ENCODE results near the gene STXBP1.
A peak's percentile ranks its signal among the peaks of the same experiment; 100 is the strongest.
"Not testable (repeated sequence)": the region's sequence is repeated elsewhere in the genome, so short reads cannot be mapped to it uniquely, and the experiment has no call there.

STXBP1 gene

GRCh38 chr9:127578627-127578951 is 33.5 kb upstream of the STXBP1 start:
- DNase-seq (ENCODE audit: low spot score): no peak

DNA sequence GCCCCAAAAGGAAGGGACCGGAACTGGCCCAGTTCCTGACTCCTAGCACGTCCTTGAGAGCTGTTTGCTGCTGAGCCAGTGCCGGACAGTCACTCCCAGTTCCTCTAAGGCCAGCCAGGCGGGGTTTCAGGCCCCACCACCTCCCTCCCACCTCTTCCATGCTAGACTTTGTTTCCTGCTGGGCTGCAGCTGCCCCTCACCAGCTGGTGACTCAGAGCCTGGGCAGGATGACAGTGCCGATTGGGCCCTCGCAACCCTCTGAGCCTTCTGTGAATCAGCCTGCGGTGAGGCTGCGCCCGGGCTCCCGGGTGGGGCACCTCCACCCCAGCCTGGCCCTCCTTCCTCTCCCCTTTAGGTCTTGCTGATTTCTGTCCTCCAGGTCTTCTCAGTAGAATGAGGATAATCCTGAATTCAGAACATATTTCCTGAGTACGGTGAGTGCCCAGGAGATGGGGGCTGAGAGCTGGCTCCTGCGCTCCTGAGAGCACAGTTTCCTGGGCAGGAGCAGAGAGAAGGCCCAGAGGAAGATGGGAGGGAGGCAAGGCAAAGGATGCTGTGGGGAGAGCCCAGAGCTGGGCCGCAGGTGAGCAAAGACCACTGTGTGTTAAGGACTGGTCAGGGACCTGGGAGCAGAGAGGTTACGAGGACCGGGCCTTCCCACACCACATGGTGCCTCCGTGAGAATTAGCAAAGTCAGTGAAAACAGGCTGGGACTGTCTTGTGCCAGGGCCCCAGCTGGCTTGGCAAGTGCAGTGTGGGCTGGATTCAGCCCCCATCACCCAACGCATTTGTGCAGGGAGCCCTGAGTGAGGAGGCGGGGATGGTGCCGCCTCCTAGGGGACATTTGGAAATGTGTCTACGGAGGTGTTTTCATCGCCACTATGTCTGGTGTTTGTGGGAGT is 32.9 kb upstream of the STXBP1 start:
- peak; percentile 62 for DNase-seq (ENCODE audit: low spot score)

- no peak for DNase-seq (ENCODE audit: low spot score)
Observed at GRCh38 chr9:127580366-127580765, 31.7 kb upstream of the STXBP1 start.

DNA sequence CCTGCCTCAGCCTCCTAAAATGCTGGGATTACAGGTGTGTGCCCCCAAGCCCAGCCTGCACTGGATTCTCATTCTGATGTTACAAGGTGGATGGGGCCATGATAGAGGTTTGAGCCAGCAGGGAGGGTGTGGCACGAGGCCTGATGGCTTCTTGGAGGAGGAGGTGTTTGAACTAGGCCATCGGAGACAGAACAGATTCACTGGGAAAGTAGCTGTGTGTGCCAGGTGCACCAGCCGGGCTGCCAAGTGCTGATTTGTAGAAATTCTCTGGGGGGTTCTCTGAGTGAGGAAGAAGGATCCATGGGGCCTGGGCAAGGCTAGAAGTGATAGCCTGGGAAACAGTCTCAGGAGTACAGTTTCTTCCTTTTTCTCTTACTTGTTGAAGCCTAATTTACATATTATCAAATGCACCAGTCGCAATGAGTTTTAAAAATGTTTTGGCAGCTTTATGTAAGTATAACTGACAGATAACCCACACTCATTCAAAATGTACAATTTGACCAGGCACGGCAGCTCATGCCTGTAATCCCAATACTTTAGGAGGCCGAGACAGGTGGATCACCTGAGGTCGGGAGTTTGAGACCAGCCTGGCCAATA is 31.1 kb upstream of the STXBP1 start:
- no peak for DNase-seq (ENCODE audit: low spot score)

- DNase-seq (ENCODE audit: low spot score): not testable (repeated sequence)
Observed at GRCh38 chr9:127584474-127584805, 27.6 kb upstream of the STXBP1 start.

- DNase-seq (ENCODE audit: low spot score): no peak
Observed at GRCh38 chr9:127585161-127585819, 26.8 kb upstream of the STXBP1 start.

- DNase-seq (ENCODE audit: low spot score): no peak
Observed at GRCh38 chr9:127586096-127586495, 26.0 kb upstream of the STXBP1 start.

GRCh38 chr9:127586537-127586936 is 25.5 kb upstream of the STXBP1 start:
- DNase-seq (ENCODE audit: low spot score): peak; percentile 74

GRCh38 chr9:127587966-127588365 is 24.1 kb upstream of the STXBP1 start:
- no peak for DNase-seq (ENCODE audit: low spot score)

DNA sequence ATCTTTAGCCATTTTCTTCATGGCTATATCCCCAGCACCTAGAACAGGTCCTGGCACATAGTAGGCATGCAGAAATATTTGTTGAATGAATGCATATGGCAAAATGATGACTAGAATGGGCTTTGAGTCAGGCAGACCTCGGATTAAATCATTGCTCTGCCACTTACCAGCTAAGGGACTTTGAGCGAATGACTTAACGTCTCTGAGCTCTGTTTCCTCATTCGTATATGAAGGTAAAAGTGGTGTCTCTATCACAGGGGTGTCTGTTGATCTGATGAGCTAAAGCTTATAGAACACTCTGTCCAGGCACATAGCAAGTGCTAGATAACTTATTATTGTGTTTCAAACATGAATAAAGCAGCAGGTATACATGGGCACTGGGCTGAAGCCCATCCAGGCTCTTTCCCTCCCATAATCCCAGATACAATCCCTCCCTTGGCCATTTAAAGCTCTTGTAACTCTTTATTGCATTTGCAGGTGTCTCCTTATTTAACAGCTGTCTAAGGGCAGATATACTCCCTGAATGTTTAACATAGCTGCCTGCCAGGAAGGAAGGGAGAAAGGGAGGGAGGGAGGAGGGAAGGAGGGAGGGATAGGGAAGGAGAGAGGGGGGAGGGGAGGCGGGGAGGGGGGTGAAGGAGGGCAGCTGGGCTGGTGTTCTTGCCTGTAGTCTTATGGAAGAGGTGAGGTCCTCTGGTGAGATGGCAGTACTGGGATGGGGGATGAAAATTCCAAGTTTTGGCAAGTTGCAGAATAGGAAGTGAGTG is 23.2 kb upstream of the STXBP1 start:
- DNase-seq (ENCODE audit: low spot score): no peak

DNA sequence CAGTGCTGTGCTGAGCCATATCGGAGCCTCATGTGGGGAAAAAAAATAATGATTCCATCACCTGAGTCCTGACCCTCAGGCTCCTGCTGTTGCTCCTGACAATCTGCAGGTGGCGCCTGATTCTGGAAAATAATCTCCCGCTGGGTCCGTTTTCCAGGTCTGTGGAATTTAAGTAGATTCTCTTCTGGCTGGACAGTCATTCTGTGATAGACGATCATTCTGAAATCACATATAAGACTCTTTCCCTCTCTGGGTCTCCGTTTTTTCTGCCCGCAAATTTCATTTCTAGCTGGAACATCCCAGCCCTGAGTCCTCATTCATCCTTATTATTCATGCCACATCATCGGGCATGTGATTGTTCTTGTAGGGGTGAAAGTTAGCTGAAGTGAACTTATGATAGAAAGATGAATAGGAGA is 22.1 kb upstream of the STXBP1 start:
- DNase-seq (ENCODE audit: low spot score): no peak

- DNase-seq (ENCODE audit: low spot score): no peak
Observed at GRCh38 chr9:127595611-127596010, 16.5 kb upstream of the STXBP1 start.

DNA sequence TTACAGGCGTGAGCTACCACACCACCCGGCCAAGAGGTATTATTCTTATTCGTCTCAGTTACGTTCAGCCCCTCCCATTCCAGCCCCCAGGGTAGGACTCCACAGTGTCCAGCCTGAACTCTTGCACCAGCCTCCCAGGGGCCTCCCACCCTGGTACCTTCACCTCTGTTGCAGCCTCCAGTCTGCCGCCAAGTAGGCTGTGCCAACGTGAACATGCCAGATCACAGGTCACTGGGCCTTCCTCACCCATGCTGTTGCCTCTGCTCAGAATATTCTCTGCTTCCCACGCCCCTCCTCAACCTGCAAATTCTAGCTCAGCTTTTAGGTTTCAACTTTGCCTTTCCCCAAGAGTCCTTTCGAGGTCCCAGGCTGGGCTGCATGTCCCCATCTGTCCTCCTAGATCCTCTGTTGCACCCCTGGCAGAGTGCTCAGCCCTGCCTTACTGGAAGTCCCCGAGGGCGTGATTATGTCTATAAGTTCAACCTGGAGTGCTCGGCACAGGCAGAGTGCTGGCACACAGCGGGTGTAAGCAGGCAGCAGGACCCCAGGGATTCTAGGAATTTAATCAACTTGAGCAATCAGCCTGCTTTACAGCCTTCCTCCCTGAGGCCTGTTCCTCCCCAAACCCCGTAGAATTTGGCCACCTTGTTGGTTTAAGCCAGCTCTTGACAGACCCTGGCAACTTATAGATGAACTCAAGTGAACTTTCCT is 13.1 kb upstream of the STXBP1 start:
- DNase-seq (ENCODE audit: low spot score): no peak

DNA sequence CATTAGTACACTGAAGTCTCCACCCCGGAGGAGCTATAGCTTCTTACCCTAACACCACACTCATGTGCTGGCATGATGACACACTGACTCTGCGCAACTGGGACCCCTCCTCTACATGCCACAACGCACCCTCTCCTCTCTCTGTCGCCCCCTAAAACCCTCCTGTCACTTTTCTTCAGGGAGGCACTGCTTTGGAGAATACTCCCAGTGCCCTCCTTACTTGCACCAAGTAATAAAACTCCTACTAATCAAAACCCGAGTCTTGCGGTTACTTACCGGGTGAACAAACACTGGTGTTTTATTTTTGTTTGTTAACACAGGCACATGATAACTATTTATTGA is 12.6 kb upstream of the STXBP1 start:
- DNase-seq (ENCODE audit: low spot score): no peak

DNA sequence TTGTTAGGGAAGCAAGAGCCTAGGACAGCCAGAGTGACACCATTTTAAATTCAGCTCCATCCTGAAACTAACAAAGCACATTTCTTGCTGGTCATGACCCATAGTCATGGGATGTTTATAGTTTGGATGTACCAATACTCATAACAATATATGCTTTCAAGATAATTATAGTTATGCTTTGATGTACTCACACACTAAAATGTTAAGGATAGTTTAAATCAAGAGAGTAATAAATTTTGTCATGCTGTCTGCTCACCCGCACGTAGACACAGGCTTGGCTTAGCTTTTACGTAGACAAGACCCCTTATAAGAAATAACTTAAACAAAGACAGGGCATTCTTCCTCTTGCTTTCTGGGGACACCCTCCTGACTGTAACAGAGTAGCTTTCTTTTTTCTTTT is 8.9 kb upstream of the STXBP1 start:
- no peak for DNase-seq (ENCODE audit: low spot score)

- no peak for DNase-seq (ENCODE audit: low spot score)
Observed at GRCh38 chr9:127606043-127606442, 6.0 kb upstream of the STXBP1 start.

DNA sequence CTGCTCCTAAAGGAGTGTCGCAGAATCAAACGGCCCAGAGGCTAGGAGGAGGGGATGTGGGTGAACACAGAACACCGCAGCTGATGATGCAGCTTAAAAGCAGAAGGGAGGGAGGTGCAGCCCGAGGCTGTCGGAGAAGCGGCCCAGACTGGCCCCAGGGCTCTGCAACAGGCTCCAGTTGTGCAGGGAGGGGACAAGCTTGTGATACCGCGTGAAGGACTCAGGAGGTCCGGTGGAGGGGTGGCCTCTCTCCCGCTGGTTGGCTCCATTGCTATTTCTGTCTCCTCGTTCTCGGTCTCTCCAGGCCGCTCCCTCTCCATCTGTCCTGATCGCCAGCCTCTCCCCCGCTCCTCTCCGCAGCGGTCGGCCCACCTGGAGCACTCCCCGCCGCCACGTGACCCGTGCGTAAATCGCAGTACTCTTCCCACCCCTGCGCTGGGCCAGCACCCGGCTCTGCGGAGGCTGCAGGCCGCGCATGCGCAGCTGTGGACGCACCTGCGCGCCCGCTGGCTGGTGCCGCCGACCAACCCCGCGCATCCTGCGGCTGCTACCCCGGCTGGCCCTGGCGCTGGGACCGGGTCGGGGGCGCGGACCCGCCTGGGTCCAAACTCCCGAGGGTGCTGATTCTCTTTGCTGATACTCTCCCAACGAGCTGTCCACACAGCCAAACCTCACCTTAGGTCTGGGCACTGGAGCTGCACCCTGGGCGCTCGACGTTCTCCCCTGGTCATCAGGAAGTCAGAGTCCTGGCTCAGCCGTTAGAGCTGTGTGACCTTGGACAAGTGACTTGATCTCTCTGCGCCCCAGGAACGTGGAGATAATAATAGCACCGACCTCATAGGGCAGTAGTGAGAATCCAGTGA is 3.7 kb upstream of the STXBP1 start:
- peak; percentile 81 for DNase-seq (ENCODE audit: low spot score)

DNA sequence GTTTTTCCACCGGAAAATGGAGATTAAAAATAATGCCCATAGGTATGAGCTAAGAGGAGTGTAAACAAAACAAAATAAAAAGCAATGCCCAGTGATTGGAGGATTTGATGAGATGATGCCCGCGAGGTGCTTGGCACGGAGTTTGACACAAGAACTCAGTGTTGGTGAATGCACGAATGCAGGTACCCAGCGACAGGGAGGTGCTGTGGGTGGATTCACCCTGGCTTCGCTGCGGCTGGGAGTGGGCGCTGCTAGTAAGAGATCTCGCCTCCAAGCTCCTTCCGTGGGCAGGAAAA is 526 bp upstream of the STXBP1 start:
- DNase-seq (ENCODE audit: low spot score): no peak

GRCh38 chr9:127612939-127613582 is 984 bp downstream of the STXBP1 start:
- no peak for DNase-seq (ENCODE audit: low spot score)

GRCh38 chr9:127613583-127613954 is 1.5 kb downstream of the STXBP1 start:
- no peak for DNase-seq (ENCODE audit: low spot score)

- no peak for DNase-seq (ENCODE audit: low spot score)
Observed at GRCh38 chr9:127614961-127615360, 2.9 kb downstream of the STXBP1 start.
